Hepatocyte (in vitro differentiated cells): ENCODE data around the gene FARP2.

Experiments used
- CTCF ChIP-seq: fragments of 200-600 bp; sonication (generic); IDR thresholded peaks from 2 replicates; pipeline ENCODE4 v1.5.1; 2016; ENCODE audit warnings: antibody characterized with exemption, mild to moderate bottlenecking; ENCODE audit not compliant: poor library complexity
- EZH2 ChIP-seq: fragments of 200-600 bp; sonication (generic); IDR thresholded peaks from 2 replicates; pipeline ENCODE4 v1.6.1; 2016; ENCODE audit warnings: antibody characterized with exemption, mild to moderate bottlenecking, borderline replicate concordance

- TF ChIP-seq CTCF (no peak), EZH2 (no peak)
Observed at GRCh38 chr2:241373446-241373845, 17.4 kb downstream of the FARP2 start.
